A549 (cell line): ENCODE measurements around the gene HIVEP3. TPM values are rescaled to one million over a fixed set of nuclear protein-coding genes. Genes with fewer than 3 reads are reported as not detected.

ENCODE experiments used
- ATAC-seq, 2 experiments: fragments of 200-7000 bp in 1 of 2; fragments of >200 bp in 1 of 2; cut with Nextera tagmentation in 1 of 2; cut with Tn5 transposase in 1 of 2; 3 replicates each; pipeline versions ENCODE4 v1.8.0 to v1.9.1; 2018 to 2020; ENCODE audit warnings: mild to moderate bottlenecking in 1 of 2, moderate library complexity in 1 of 2
- CTCF ChIA-PET: fragments of 300-600 bp; sonication (Branson Sonifier 250); formaldehyde crosslinking; extraction: SDS; loops from one replicate; lab custom pipeline; 2021; ENCODE audit warnings: antibody characterized with exemption, inconsistent platforms; lab: Yijun Ruan, JAX
- POLR2A ChIA-PET: fragments of 350-600 bp; formaldehyde crosslinking; extraction: SDS; loops from one replicate; lab custom pipeline; 2021; ENCODE audit warnings: antibody characterized with exemption, inconsistent platforms; lab: Yijun Ruan, JAX
- DNase-seq, 2 experiments: peaks; one replicate each; pipeline versions ENCODE4 v3.0.0 to v3.0.0-alpha.2; 2011 to 2016; ENCODE audit warnings: low read depth in 1 of 2, low spot score in 1 of 2
- FAIRE-seq: peaks from 2 replicates; lab custom pipeline; 2011; peaks lifted over from hg19 to GRCh38; lab: Jason Lieb, UNC
- H3K27ac ChIP-seq, 2 experiments: fragments of >200 bp; sonication (Bioruptor Twin); formaldehyde crosslinking; 3 replicates each; pipeline ENCODE4 v1.5.1; 2016 to 2017
- H3K4me1 ChIP-seq: fragments of >200 bp; sonication (Bioruptor Twin); formaldehyde crosslinking; 3 replicates; pipeline ENCODE4 v1.6.1; 2016
- H3K4me2 ChIP-seq: fragments of >200 bp; sonication (Bioruptor Twin); formaldehyde crosslinking; 3 replicates; pipeline ENCODE4 v1.6.1; 2016
- H3K4me3 ChIP-seq: fragments of >200 bp; sonication (Bioruptor Twin); formaldehyde crosslinking; 3 replicates; pipeline ENCODE4 v1.5.1; 2016
- H3K9me3 ChIP-seq: fragments of >200 bp; sonication (Bioruptor Twin); formaldehyde crosslinking; 3 replicates; pipeline ENCODE4 v1.6.1; 2016
- CBX2 ChIP-seq: fragments of 200-600 bp; sonication (generic); IDR thresholded peaks from 2 replicates; pipeline ENCODE4 v1.6.1; 2016; ENCODE audit warnings: low read depth, mild to moderate bottlenecking, borderline replicate concordance
- EHMT2 ChIP-seq: fragments of 200-600 bp; sonication (generic); IDR thresholded peaks from 2 replicates; pipeline ENCODE4 v1.6.1; 2016; ENCODE audit warnings: antibody characterized with exemption, low read depth, mild to moderate bottlenecking, moderate library complexity
- EP300 ChIP-seq, 2 experiments: fragments of >200 bp; sonication (Bioruptor Twin); formaldehyde crosslinking; IDR thresholded peaks; 2 replicates in 1 of 2; 3 replicates in 1 of 2; pipeline ENCODE4 v1.6.1; 2016 to 2017
- FOSL2 ChIP-seq, 2 experiments: fragments of 450-650 bp in 1 of 2; fragments of >200 bp in 1 of 2; sonication (Bioruptor Twin) in 1 of 2; formaldehyde crosslinking; IDR thresholded peaks; 2 replicates each; pipeline versions ENCODE4 v1.5.0 to v1.6.1; 2016 to 2020; ENCODE audit warnings: mild to moderate bottlenecking in 1 of 2, moderate library complexity in 1 of 2
- FOXS1 ChIP-seq: fragments of 250-450 bp; sonication (Bioruptor Pico); IDR thresholded peaks from 2 replicates; pipeline ENCODE4 v1.5.0; 2020; ENCODE audit warnings: mild to moderate bottlenecking, moderate library complexity
- GATA3 ChIP-seq: IDR thresholded peaks from 2 replicates; pipeline ENCODE4 v1.6.1; 2012; ENCODE audit warnings: borderline replicate concordance
- HOXA7 ChIP-seq: fragments of 250-450 bp; sonication (Bioruptor Pico); IDR thresholded peaks from 2 replicates; pipeline ENCODE4 v1.5.0; 2020; ENCODE audit warnings: mild to moderate bottlenecking, moderate library complexity
- KDM5A ChIP-seq: fragments of 200-600 bp; sonication (generic); IDR thresholded peaks from 2 replicates; pipeline ENCODE4 v1.6.1; 2016; ENCODE audit warnings: antibody characterized with exemption, mild to moderate bottlenecking
- MAZ ChIP-seq: fragments of 150-350 bp; IDR thresholded peaks from 2 replicates; pipeline ENCODE4 v1.6.1; 2014; ENCODE audit warnings: antibody characterized with exemption, low read depth, low read length, borderline replicate concordance
- MYC ChIP-seq: IDR thresholded peaks from 2 replicates; pipeline ENCODE4 v1.6.1; 2012; ENCODE audit warnings: mild to moderate bottlenecking, inconsistent platforms, low read length, improper control_type of control experiment, borderline replicate concordance
- NR3C1 ChIP-seq: fragments of >200 bp; sonication (Bioruptor Twin); formaldehyde crosslinking; IDR thresholded peaks from 3 replicates; pipeline ENCODE4 v1.6.1; 2017
- PHF8 ChIP-seq: fragments of 200-600 bp; sonication (generic); IDR thresholded peaks from 2 replicates; pipeline ENCODE4 v1.6.1; 2016; ENCODE audit warnings: low read depth, mild to moderate bottlenecking, antibody characterized with exemption, moderate library complexity, borderline replicate concordance
- POLR2A ChIP-seq: IDR thresholded peaks from 2 replicates; pipeline ENCODE4 v1.6.1; 2012; ENCODE audit warnings: mild to moderate bottlenecking, low read length
- RFX5 ChIP-seq: fragments of 450-650 bp; IDR thresholded peaks from 2 replicates; pipeline ENCODE4 v1.7.1; 2014; ENCODE audit warnings: antibody characterized with exemption, mild to moderate bottlenecking, moderate library complexity
- RNF2 ChIP-seq: fragments of 200-600 bp; sonication (generic); IDR thresholded peaks from 2 replicates; pipeline ENCODE4 v1.6.1; 2016; ENCODE audit warnings: low read depth, mild to moderate bottlenecking, antibody characterized with exemption, moderate library complexity, borderline replicate concordance
- SMC3 ChIP-seq: fragments of >200 bp; sonication (Bioruptor Twin); formaldehyde crosslinking; IDR thresholded peaks from 3 replicates; pipeline ENCODE4 v1.6.1; 2018; ENCODE audit warnings: inconsistent platforms
- TFCP2L1 ChIP-seq: fragments of 250-450 bp; sonication (Bioruptor Pico); IDR thresholded peaks from 2 replicates; pipeline ENCODE4 v1.5.0; 2021; ENCODE audit warnings: mild to moderate bottlenecking
- ZC3H11A ChIP-seq: fragments of 450-650 bp; IDR thresholded peaks from 2 replicates; pipeline ENCODE4 v1.6.1; 2014; ENCODE audit warnings: antibody characterized with exemption, mild to moderate bottlenecking
- ZNF302 ChIP-seq: fragments of 250-450 bp; sonication (Bioruptor Pico); IDR thresholded peaks from 2 replicates; pipeline ENCODE4 v1.9.0; 2021; ENCODE audit warnings: inconsistent platforms, mild to moderate bottlenecking, moderate library complexity
- ZSCAN20 ChIP-seq: fragments of 250-450 bp; sonication (Bioruptor Pico); IDR thresholded peaks from 2 replicates; pipeline ENCODE4 v1.8.0; 2022; ENCODE audit warnings: mild to moderate bottlenecking, moderate library complexity
- WGBS: methylation state at CpG from one replicate; pipeline ENCODE4 v1.1.6; 2017; ENCODE audit errors: missing lambda C conversion rate; 5-methylcytosine and 5-hydroxymethylcytosine counted together
- polyA plus RNA-seq, 4 experiments: library from polyadenylated mRNA; depleted of rRNA in 3 of 4; stranded (reverse); fragments of >200 nt; fragmentation: RNase III in 1 of 4; extraction: RNeasy Plus Mini Kit Qiagen cat#74134 plus additional on column Dnase treatment in 1 of 4; gene quantifications; 2 replicates in 3 of 4; 3 replicates in 1 of 4; pipeline ENCODE4 v1.2.3, GENCODE V29; 2011 to 2017
- TF ChIP-seq, protein P1 (sequence below): IDR thresholded peaks from 2 replicates; pipeline ENCODE4 v1.6.1; 2012
- TF ChIP-seq, protein P2 (sequence below): fragments of >200 bp; sonication (Bioruptor Twin); formaldehyde crosslinking; IDR thresholded peaks from 3 replicates; pipeline ENCODE4 v1.5.1; 2016
- TF ChIP-seq, protein P3 (sequence below): fragments of 150-350 bp; IDR thresholded peaks from 2 replicates; pipeline ENCODE4 v1.6.1; 2014; ENCODE audit warnings: low read depth, mild to moderate bottlenecking, low read length

Gene HIVEP3
- polyA plus RNA-seq, 2 of the 4 experiments (the other 2 are of a cell fraction): 1.5 to 2.0 TPM

DNA sequence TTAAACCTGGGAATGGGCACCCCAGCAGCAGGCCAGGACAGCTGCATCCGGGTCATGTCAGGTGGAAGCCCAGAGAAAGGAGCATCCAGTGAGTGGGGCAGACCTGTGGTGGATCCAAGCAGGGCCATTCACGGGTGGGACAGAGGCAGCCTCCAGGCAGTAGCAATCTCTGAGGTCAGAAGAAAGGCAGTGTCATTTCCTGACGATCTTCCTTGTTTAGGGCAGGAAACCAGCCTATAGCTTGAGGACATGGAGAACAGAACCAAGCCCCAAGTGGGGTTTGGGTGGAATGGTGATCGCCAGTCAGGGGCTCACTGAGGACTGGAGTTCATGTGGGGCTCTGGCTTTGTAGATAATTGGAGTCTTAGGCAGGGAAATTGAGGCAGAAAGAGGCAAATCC is 209.4 kb downstream of the HIVEP3 start:
- Histone ChIP-seq H3K4me1 (peaks cover 14% of the 10 kb centered on the region; the same call in 1 of the 3 replicates), H3K27ac (no peak overlapping the region; a peak in 1 of 6 replicates)
- TF ChIP-seq NR3C1 (no peak), MAZ (no peak), FOSL2 (IDR thresholded peaks at IDR 0.05) (no peak), FOSL2 (CRISPR knock-in tag; IDR thresholded peaks at IDR 0.05) (no peak), SMC3 (no peak), FOXS1 (CRISPR knock-in tag) (no peak), RNF2 (no peak), PHF8 (no peak), CBX2 (no peak), EP300 (IDR thresholded peaks at IDR 0.05) (no peak), ZNF302 (CRISPR knock-in tag) (no peak), HOXA7 (CRISPR knock-in tag) (no peak), RFX5 (no peak), ZC3H11A (no peak)
- TF ChIP-seq, protein P1, sequence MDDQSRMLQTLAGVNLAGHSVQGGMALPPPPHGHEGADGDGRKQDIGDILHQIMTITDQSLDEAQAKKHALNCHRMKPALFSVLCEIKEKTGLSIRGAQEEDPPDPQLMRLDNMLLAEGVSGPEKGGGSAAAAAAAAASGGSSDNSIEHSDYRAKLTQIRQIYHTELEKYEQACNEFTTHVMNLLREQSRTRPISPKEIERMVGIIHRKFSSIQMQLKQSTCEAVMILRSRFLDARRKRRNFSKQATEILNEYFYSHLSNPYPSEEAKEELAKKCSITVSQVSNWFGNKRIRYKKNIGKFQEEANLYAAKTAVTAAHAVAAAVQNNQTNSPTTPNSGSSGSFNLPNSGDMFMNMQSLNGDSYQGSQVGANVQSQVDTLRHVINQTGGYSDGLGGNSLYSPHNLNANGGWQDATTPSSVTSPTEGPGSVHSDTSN: no peak
- TF ChIP-seq, protein P2, sequence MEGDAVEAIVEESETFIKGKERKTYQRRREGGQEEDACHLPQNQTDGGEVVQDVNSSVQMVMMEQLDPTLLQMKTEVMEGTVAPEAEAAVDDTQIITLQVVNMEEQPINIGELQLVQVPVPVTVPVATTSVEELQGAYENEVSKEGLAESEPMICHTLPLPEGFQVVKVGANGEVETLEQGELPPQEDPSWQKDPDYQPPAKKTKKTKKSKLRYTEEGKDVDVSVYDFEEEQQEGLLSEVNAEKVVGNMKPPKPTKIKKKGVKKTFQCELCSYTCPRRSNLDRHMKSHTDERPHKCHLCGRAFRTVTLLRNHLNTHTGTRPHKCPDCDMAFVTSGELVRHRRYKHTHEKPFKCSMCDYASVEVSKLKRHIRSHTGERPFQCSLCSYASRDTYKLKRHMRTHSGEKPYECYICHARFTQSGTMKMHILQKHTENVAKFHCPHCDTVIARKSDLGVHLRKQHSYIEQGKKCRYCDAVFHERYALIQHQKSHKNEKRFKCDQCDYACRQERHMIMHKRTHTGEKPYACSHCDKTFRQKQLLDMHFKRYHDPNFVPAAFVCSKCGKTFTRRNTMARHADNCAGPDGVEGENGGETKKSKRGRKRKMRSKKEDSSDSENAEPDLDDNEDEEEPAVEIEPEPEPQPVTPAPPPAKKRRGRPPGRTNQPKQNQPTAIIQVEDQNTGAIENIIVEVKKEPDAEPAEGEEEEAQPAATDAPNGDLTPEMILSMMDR: no peak
- TF ChIP-seq, all 56 proteins: peak for 0
- POLR2A ChIA-PET: no interaction called here
- Histone ChIP-seq H3K4me2 (no peak overlapping the region), H3K4me3 (no peak overlapping the region), H3K9me3 (no peaks in the 10 kb centered on the region)
- WGBS: 80% methylated on average over 3 of the region's 4 CpGs
- CTCF ChIA-PET: no interaction called here
- DNase-seq: no peak
- no peak for FAIRE-seq
- no peak for ATAC-seq

DNA sequence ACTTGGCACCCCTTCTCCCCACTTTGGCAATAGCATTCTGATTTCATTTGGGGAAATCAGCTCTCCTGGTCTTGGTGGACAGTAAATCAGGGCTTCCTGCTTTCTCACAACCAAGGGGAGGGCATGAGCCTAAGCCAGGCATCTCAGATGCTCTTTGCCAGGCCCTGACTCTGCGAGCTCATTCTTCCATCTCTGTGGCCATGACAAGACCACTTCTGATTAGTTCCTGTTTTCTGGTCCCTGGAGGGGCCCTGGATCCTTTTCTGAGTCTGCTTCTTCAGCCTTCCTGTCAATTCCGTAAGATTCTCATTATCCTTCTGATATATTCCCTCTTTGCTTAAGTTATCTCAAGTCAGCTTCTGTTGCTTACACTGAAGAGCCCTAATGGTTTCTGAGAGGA is 210.4 kb downstream of the HIVEP3 start:
- no peaks in the 10 kb centered on the region for H3K9me3 ChIP-seq
- ATAC-seq: no peak
- H3K4me3 ChIP-seq: no peak overlapping the region
- peaks cover 7% of the 10 kb centered on the region; the same call in 1 of the 3 replicates for H3K4me1 ChIP-seq
- 53% methylated on average over 2 of the region's 2 CpGs for WGBS
- H3K27ac ChIP-seq: no peak overlapping the region
- FAIRE-seq: no peak
- CTCF ChIA-PET: interaction anchor here (0.6 to 1.4 kb wide), 2 partner anchors 135 to 1567 kb away, joined by 3 to 4 read pairs; no protein-coding TSS in a partner anchor
- TF ChIP-seq KDM5A: no peak
- TF ChIP-seq ZSCAN20: no peak
- TF ChIP-seq EHMT2: no peak
- TF ChIP-seq POLR2A: no peak
- TF ChIP-seq TFCP2L1 (CRISPR knock-in tag): no peak
- TF ChIP-seq, protein P3, sequence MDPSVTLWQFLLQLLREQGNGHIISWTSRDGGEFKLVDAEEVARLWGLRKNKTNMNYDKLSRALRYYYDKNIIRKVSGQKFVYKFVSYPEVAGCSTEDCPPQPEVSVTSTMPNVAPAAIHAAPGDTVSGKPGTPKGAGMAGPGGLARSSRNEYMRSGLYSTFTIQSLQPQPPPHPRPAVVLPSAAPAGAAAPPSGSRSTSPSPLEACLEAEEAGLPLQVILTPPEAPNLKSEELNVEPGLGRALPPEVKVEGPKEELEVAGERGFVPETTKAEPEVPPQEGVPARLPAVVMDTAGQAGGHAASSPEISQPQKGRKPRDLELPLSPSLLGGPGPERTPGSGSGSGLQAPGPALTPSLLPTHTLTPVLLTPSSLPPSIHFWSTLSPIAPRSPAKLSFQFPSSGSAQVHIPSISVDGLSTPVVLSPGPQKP: no peak
- no peak for TF ChIP-seq EP300 (IDR thresholded peaks at IDR 0.05)
- TF ChIP-seq GATA3: no peak
- TF ChIP-seq MYC: no peak
- no peak for TF ChIP-seq CBX2
- TF ChIP-seq, all 56 proteins: peak for 0
- DNase-seq: no peak
- no peak overlapping the region for H3K4me2 ChIP-seq
- POLR2A ChIA-PET: no interaction called here
